Fibroblast of the aortic adventitia (primary cell): Measurements from ENCODE around the gene LIPC. TPM values are rescaled to one million over a fixed set of nuclear protein-coding genes. Genes with fewer than 3 reads are reported as not detected.

Experiments used
- DNase-seq: peaks from one replicate; pipeline ENCODE4 v3.0.0-alpha.2; 2010; ENCODE audit warnings: low read depth
- H3K4me3 ChIP-seq: 2 replicates; pipeline ENCODE4 v1.5.1; 2011; ENCODE audit warnings: low read depth, mild to moderate bottlenecking, control low read depth, low read length, moderate library complexity
- total RNA-seq: library from RNA; depleted of rRNA; stranded (reverse); fragments of >200 nt; gene quantifications from 2 replicates; pipeline ENCODE4 v1.2.3, GENCODE V29; 2012; ENCODE audit warnings: low replicate concordance
- TF ChIP-seq, protein P1 (sequence below): IDR thresholded peaks from 2 replicates; pipeline ENCODE4 v1.5.1; 2011; ENCODE audit warnings: mild to moderate bottlenecking, low read length, control low read depth, inconsistent platforms; ENCODE audit not compliant: insufficient read depth

Gene LIPC
- total RNA-seq, 1 donor, result 0.90 TPM

GRCh38 chr15:58443308-58443707 is 11.5 kb downstream of the LIPC start:
- H3K4me3 ChIP-seq, result no peak overlapping the region
- TF ChIP-seq, protein P1, sequence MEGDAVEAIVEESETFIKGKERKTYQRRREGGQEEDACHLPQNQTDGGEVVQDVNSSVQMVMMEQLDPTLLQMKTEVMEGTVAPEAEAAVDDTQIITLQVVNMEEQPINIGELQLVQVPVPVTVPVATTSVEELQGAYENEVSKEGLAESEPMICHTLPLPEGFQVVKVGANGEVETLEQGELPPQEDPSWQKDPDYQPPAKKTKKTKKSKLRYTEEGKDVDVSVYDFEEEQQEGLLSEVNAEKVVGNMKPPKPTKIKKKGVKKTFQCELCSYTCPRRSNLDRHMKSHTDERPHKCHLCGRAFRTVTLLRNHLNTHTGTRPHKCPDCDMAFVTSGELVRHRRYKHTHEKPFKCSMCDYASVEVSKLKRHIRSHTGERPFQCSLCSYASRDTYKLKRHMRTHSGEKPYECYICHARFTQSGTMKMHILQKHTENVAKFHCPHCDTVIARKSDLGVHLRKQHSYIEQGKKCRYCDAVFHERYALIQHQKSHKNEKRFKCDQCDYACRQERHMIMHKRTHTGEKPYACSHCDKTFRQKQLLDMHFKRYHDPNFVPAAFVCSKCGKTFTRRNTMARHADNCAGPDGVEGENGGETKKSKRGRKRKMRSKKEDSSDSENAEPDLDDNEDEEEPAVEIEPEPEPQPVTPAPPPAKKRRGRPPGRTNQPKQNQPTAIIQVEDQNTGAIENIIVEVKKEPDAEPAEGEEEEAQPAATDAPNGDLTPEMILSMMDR, result no peak

DNA sequence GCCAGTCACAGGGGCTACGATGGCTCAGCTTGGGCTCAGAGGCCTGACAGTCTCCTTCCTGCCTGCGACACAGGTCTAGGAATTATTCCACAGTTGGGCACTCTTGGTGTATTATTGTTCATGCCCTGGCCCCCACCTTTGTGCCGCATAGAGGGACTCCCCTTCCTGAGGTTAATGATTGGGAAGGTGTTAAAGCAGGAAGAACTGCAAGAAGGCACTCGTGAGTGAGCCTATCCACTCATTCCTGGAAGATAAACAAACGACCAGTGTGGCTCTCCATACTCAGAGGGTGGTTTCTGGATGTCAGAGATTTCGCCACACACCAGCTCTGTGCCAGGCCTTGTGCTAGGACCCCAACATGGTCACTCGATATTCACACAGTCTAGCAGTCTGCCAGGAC is 12.3 kb downstream of the LIPC start:
- TF ChIP-seq, protein P1, result no peak
- DNase-seq, result no peak
- no peak overlapping the region for H3K4me3 ChIP-seq

More at GRCh38 chr15:58443308-58443707, 11.5 kb downstream of the LIPC start:
- no peak for DNase-seq

DNA sequence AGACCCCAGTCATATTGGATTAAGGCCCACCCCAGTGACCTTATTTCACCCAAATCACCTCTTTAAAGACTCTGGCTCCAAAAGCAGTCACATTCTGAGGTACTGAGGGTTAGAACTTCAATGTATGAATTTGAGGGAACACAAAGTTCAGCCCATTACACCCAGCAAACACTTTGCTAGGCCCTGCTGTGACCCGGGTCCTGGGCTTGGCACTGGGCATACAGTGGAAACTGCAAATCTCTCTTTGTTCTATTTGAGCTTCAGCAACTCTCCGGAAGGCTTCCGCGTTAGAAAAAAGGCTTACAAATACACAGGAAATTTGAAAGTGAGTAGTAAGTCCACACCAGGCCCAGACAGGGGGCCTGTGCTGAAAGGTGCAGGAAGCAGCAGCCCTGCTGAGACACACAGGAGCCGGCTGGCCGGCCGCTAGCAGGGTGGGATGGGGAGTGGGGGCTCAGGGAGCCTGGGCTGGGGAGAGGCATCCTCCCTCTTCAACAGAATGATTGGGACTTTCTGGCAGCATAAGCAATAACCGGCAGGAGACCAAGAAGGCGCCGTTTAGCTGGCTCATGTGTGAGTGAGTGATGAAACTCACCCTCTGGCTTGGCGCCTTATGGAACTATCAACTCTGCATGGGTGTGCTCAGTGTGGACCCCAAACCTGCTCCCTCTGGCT is 13.0 kb downstream of the LIPC start:
- DNase-seq, result no peak
- H3K4me3 ChIP-seq, result no peak overlapping the region
- TF ChIP-seq, protein P1, result no peak

- TF ChIP-seq, protein P1, result no peak
- DNase-seq, result no peak
- no peak overlapping the region for H3K4me3 ChIP-seq
These were observed 14.1 kb downstream of the LIPC start for GRCh38 chr15:58445865-58446264.

DNA sequence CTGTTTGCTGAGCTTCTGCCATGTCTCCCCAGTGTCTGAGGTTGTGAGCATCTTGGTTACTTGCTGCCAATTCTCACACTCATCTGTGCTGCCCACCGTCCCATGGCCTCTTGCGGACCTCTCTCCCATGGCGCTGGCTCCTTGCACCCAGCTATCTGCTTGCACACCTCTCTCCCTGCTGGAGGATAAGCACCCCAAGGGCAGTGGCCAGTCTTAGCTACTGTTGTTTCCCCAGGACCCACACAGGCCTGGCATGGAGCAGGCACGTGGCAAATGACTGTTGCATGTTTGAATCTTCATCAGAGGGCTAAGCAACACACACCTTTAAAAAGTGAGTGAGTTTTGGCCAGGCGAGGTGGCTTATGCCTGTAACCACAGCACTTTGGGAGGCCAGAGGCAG is 14.7 kb downstream of the LIPC start:
- no peak overlapping the region for H3K4me3 ChIP-seq
- TF ChIP-seq, protein P1, result no peak

DNA sequence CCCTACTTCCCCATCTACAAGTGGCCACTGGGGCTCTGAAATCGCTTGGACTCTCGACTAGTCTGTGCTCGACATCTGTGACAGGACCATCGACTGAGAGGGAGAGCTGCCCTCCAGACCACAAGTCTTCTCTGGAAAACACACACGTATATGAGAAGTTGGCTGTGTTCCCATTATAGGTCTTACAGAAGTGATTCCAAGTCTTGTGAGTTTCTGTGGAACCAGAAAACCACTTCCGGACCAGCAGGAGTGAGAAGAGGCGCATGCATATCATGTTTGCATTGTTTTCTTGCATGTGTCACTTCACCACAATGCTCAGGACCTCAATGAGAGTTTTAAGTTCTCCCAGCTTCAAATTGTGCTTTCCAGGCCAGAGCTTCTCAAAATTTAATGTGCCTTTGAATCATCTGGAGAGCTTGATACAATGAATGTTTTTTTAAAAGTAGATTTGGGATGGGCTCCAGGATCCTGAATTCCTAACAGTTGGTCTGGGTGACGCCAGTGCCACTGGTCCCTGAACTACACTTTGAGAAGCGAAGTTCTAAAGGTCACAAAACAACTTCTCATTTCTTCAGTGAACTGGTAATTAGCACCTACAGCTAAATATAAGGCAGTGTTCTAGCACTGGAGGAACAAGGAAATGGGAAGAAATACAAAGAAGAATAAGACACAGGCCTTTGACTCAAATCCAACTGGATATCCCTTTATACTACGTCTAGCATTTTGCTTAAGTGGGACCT is 15.7 kb downstream of the LIPC start:
- TF ChIP-seq, protein P1, result no peak
- peak; percentile 89 for DNase-seq

More for the DNA sequence above, 14.7 kb downstream of the LIPC start:
- DNase-seq, result no peak

More for the DNA sequence above, 15.7 kb downstream of the LIPC start:
- no peak overlapping the region for H3K4me3 ChIP-seq
